Measurements from ENCODE around the gene PXYLP1. TPM values are rescaled to one million over a fixed set of nuclear protein-coding genes. Genes with fewer than 3 reads are reported as not detected.
"Not testable (repeated sequence)": the region's sequence is repeated elsewhere in the genome, so short reads cannot be mapped to it uniquely, and the experiment has no call there.

Gene PXYLP1
- total and polyA plus RNA-seq, 2 experiments from 2014 or later: 15.8 to 18.7 TPM

GRCh38 chr3:141311496-141312353 lies 80.1 kb downstream of the PXYLP1 start:
- TF ChIP-seq EZH2 (IDR thresholded peaks at IDR 0.05; ENCODE audit: insufficient read depth, poor library complexity, severe bottlenecking) (no peak), EZH2phosphoT487 (IDR thresholded peaks at IDR 0.05; ENCODE audit: insufficient read depth, low read depth) (no peak)
- H3K27ac ChIP-seq: peak overlapping the region; percentile 31
- H3K4me3 ChIP-seq: peak overlapping the region; percentile 89
- no peaks in the 10 kb centered on the region for H3K9me2 ChIP-seq (ENCODE audit: insufficient read depth)
- peaks cover 7% of the 10 kb centered on the region; the same call in 1 of the 2 replicates for H3K4me1 ChIP-seq (ENCODE audit: insufficient read depth)
- H3K79me2 ChIP-seq (ENCODE audit: insufficient read depth): no peaks in the 10 kb centered on the region
- no peaks in the 10 kb centered on the region for H3K36me3 ChIP-seq (ENCODE audit: low read depth)
- no peaks in the 10 kb centered on the region for H4K20me1 ChIP-seq (ENCODE audit: insufficient read depth)
- peak overlapping the region; percentile 89 for H2AFZ ChIP-seq
- peak; percentile 98 for DNase-seq
- in situ Hi-C loops (cut with MboI): loop anchor here (10.0 to 25.0 kb wide), 2 partner anchors 143 to 251 kb away; no protein-coding TSS in a partner anchor
- no peaks in the 10 kb centered on the region for H3K9me3 ChIP-seq (ENCODE audit: low read depth)
- H3K9ac ChIP-seq: peak overlapping the region; percentile 73
- peak overlapping the region; percentile 90 for H3K4me2 ChIP-seq (ENCODE audit: unreplicated experiment)
- no peaks in the 10 kb centered on the region for H3F3A ChIP-seq (ENCODE audit: insufficient read depth)
- 8% methylated on average over 43 of the region's 43 CpGs for WGBS, 2 experiments (ENCODE audit: low coverage in 1 of 2, low lambda C conversion rate in 2 of 2, missing lambda C conversion rate in 2 of 2)
- no peaks in the 10 kb centered on the region for H3K27me3 ChIP-seq (replicated peaks; ENCODE audit: insufficient read depth)

GRCh38 chr3:141312354-141313092 lies 80.9 kb downstream of the PXYLP1 start:
- Histone ChIP-seq H4K20me1 (ENCODE audit: insufficient read depth) (no peaks in the 10 kb centered on the region), H3K9me2 (ENCODE audit: insufficient read depth) (no peaks in the 10 kb centered on the region), H3F3A (ENCODE audit: insufficient read depth) (no peaks in the 10 kb centered on the region), H3K4me3 (peak overlapping the region; percentile 89), H3K36me3 (ENCODE audit: low read depth) (no peaks in the 10 kb centered on the region), H3K4me2 (ENCODE audit: unreplicated experiment) (peak overlapping the region; percentile 90), H3K79me2 (ENCODE audit: insufficient read depth) (no peaks in the 10 kb centered on the region), H3K9me3 (ENCODE audit: low read depth) (no peaks in the 10 kb centered on the region), H3K27ac (peak overlapping the region; percentile 31; the same call in 1 of the 2 replicates), H3K9ac (peak overlapping the region; percentile 73), H3K27me3 (replicated peaks; ENCODE audit: insufficient read depth) (no peaks in the 10 kb centered on the region), H2AFZ (peak overlapping the region; percentile 89), H3K4me1 (ENCODE audit: insufficient read depth) (peaks cover 7% of the 10 kb centered on the region; the same call in 1 of the 2 replicates)
- in situ Hi-C loops (cut with MboI): loop anchor here (10.0 to 25.0 kb wide), 2 partner anchors 142 to 250 kb away; no protein-coding TSS in a partner anchor
- TF ChIP-seq EZH2 (IDR thresholded peaks at IDR 0.05; ENCODE audit: insufficient read depth, poor library complexity, severe bottlenecking): no peak
- no peak for TF ChIP-seq EZH2phosphoT487 (IDR thresholded peaks at IDR 0.05; ENCODE audit: insufficient read depth, low read depth)
- 75 to 77% methylated on average over 16 of the region's 16 CpGs for WGBS, 2 experiments (ENCODE audit: low coverage in 1 of 2, low lambda C conversion rate in 2 of 2, missing lambda C conversion rate in 2 of 2)
- no peak for DNase-seq

- no peak overlapping the region for H3K4me2 ChIP-seq (ENCODE audit: unreplicated experiment)
- 93 to 96% methylated on average over 10 of the region's 10 CpGs for WGBS, 2 experiments (ENCODE audit: low coverage in 1 of 2, low lambda C conversion rate in 2 of 2, missing lambda C conversion rate in 2 of 2)
- no peaks in the 10 kb centered on the region for H4K20me1 ChIP-seq (ENCODE audit: insufficient read depth)
- H3K36me3 ChIP-seq (ENCODE audit: low read depth): no peaks in the 10 kb centered on the region
- H3K27ac ChIP-seq: no peak overlapping the region
- no peak for DNase-seq
- no peaks in the 10 kb centered on the region for H3K9me2 ChIP-seq (ENCODE audit: insufficient read depth)
- TF ChIP-seq EZH2phosphoT487 (IDR thresholded peaks at IDR 0.05; ENCODE audit: insufficient read depth, low read depth): no peak
- H3K4me3 ChIP-seq: no peak overlapping the region
- H3K27me3 ChIP-seq (replicated peaks; ENCODE audit: insufficient read depth): no peaks in the 10 kb centered on the region
- H3K79me2 ChIP-seq (ENCODE audit: insufficient read depth): no peaks in the 10 kb centered on the region
- in situ Hi-C loops (cut with MboI): loop anchor here (10.0 to 25.0 kb wide), 2 partner anchors 142 to 249 kb away; no protein-coding TSS in a partner anchor
- peaks cover 7% of the 10 kb centered on the region; the same call in 1 of the 2 replicates for H3K4me1 ChIP-seq (ENCODE audit: insufficient read depth)
- no peak overlapping the region for H2AFZ ChIP-seq
- no peaks in the 10 kb centered on the region for H3K9me3 ChIP-seq (ENCODE audit: low read depth)
- no peaks in the 10 kb centered on the region for H3F3A ChIP-seq (ENCODE audit: insufficient read depth)
- no peak overlapping the region for H3K9ac ChIP-seq
These were observed 81.6 kb downstream of the PXYLP1 start for GRCh38 chr3:141313093-141313683.

- not testable (repeated sequence) for H3K36me3 ChIP-seq (ENCODE audit: low read depth); H3K4me2 ChIP-seq (ENCODE audit: unreplicated experiment); H3K79me2 ChIP-seq (ENCODE audit: insufficient read depth); H4K20me1 ChIP-seq (ENCODE audit: insufficient read depth); DNase-seq; H3K9ac ChIP-seq; H3K9me3 ChIP-seq (ENCODE audit: low read depth); H3K27ac ChIP-seq; H3K27me3 ChIP-seq (replicated peaks; ENCODE audit: insufficient read depth); H2AFZ ChIP-seq; H3K9me2 ChIP-seq (ENCODE audit: insufficient read depth); H3K4me3 ChIP-seq; H3K4me1 ChIP-seq (ENCODE audit: insufficient read depth); H3F3A ChIP-seq (ENCODE audit: insufficient read depth)
- in situ Hi-C loops (cut with MboI): loop anchor here (10.0 to 25.0 kb wide), 2 partner anchors 140 to 248 kb away; no protein-coding TSS in a partner anchor
- 88 to 89% methylated on average over 4 of the region's 4 CpGs for WGBS, 2 experiments (ENCODE audit: low coverage in 1 of 2, low lambda C conversion rate in 2 of 2, missing lambda C conversion rate in 2 of 2)
These were observed 82.8 kb downstream of the PXYLP1 start for GRCh38 chr3:141314415-141314814.

All from GM23248 (cell line).